IMR-90 (cell line): ENCODE results near the gene KCTD13. TPM values are rescaled to one million over a fixed set of nuclear protein-coding genes. Genes with fewer than 3 reads are reported as not detected.
A peak's percentile ranks its signal among the peaks of the same experiment; 100 is the strongest.

ENCODE experiments used
- ATAC-seq: fragments of 200-7000 bp; cut with Tn5 transposase; 2 replicates; pipeline ENCODE4 v1.9.1; 2020; ENCODE audit warnings: low read depth, mild to moderate bottlenecking, moderate library complexity
- BruUV-seq: library from RNA; stranded (reverse); fragments of 400-500 nt; replicated peaks from 2 replicates; lab custom pipeline; 2021; lab: Mats Ljungman, UMichigan
- CTCF ChIA-PET: fragments of 300-600 bp; formaldehyde crosslinking; extraction: SDS; loops from one replicate; lab custom pipeline; 2021; ENCODE audit warnings: antibody characterized with exemption; lab: Yijun Ruan, JAX
- POLR2A ChIA-PET: fragments of 300-600 bp; sonication (Branson Sonifier 250); formaldehyde crosslinking; loops from one replicate; lab custom pipeline; 2022; ENCODE audit warnings: antibody characterized with exemption; ENCODE audit not compliant: unreplicated experiment; lab: Charles Lee
- DNase-seq: peaks from one replicate; pipeline ENCODE4 v3.0.0; 2013
- H2AFZ ChIP-seq: replicated peaks from 2 replicates; pipeline ENCODE3; 2013; ENCODE audit warnings: low read length, mild to moderate bottlenecking; ENCODE audit not compliant: poor library complexity
- H2AK5ac ChIP-seq: 2 replicates; pipeline ENCODE4 v1.6.1; 2013; ENCODE audit warnings: low read depth, low read length, inconsistent platforms
- H2AK9ac ChIP-seq: replicated peaks from 2 replicates; pipeline ENCODE3; 2013; ENCODE audit warnings: mild to moderate bottlenecking, low read depth, low read length, moderate library complexity; ENCODE audit not compliant: poor library complexity
- H2BK120ac ChIP-seq: 2 replicates; pipeline ENCODE4 v1.6.1; 2013; ENCODE audit warnings: low read depth, low read length, inconsistent platforms
- H2BK15ac ChIP-seq: 3 replicates; pipeline ENCODE4 v1.6.1; 2013; ENCODE audit warnings: low read depth, low read length, inconsistent platforms
- H2BK20ac ChIP-seq: 2 replicates; pipeline ENCODE4 v1.6.1; 2013; ENCODE audit warnings: low read depth, mild to moderate bottlenecking, inconsistent platforms, low read length, moderate library complexity
- H2BK5ac ChIP-seq: 2 replicates; pipeline ENCODE4 v1.6.1; 2013; ENCODE audit warnings: mild to moderate bottlenecking, low read depth, low read length, inconsistent platforms; ENCODE audit not compliant: poor library complexity, severe bottlenecking
- H3K14ac ChIP-seq: replicated peaks from 2 replicates; pipeline ENCODE4 v1.6.1; 2013; ENCODE audit warnings: low read depth, low read length, inconsistent platforms
- H3K18ac ChIP-seq: 2 replicates; pipeline ENCODE4 v1.6.1; 2013; ENCODE audit warnings: low read depth, low read length, control low read depth
- H3K23ac ChIP-seq: 2 replicates; pipeline ENCODE4 v1.6.1; 2013; ENCODE audit warnings: low read depth, low read length, inconsistent platforms
- H3K27ac ChIP-seq: 2 replicates; pipeline ENCODE4 v1.5.1; 2013; ENCODE audit warnings: mild to moderate bottlenecking, control low read depth, low read length; ENCODE audit not compliant: insufficient read depth
- H3K27me3 ChIP-seq: 2 replicates; pipeline ENCODE4 v1.6.1; 2013; ENCODE audit warnings: low read length; ENCODE audit not compliant: control insufficient read depth, insufficient read depth
- H3K36me3 ChIP-seq: 2 replicates; pipeline ENCODE4 v1.6.1; 2013; ENCODE audit warnings: low read length, mixed read lengths; ENCODE audit not compliant: control insufficient read depth, insufficient read depth
- H3K4ac ChIP-seq: 2 replicates; pipeline ENCODE4 v1.6.1; 2013; ENCODE audit warnings: low read depth, low read length, inconsistent platforms
- H3K4me1 ChIP-seq: 2 replicates; pipeline ENCODE4 v1.6.1; 2013; ENCODE audit warnings: low read length, mixed read lengths; ENCODE audit not compliant: control insufficient read depth, insufficient read depth
- H3K4me2 ChIP-seq: 2 replicates; pipeline ENCODE4 v1.6.1; 2013; ENCODE audit warnings: low read depth, mild to moderate bottlenecking, control low read depth, low read length, moderate library complexity
- H3K4me3 ChIP-seq: 2 replicates; pipeline ENCODE4 v1.5.1; 2013; ENCODE audit warnings: low read depth, mild to moderate bottlenecking, control low read depth, low read length, moderate library complexity; ENCODE audit not compliant: insufficient read depth
- H3K56ac ChIP-seq: 2 replicates; pipeline ENCODE4 v1.6.1; 2013; ENCODE audit warnings: low read length, inconsistent platforms; ENCODE audit not compliant: insufficient read depth; ENCODE audit errors: extremely low read depth
- H3K79me1 ChIP-seq, 2 experiments: 2 replicates each; pipeline ENCODE4 v1.6.1; 2013; ENCODE audit warnings: low read length in 2 of 2, inconsistent platforms in 1 of 2, low read depth in 1 of 2
- H3K9ac ChIP-seq: 2 replicates; pipeline ENCODE4 v1.6.1; 2013; ENCODE audit warnings: low read depth, low read length, control low read depth
- H3K9me1 ChIP-seq: 2 replicates; pipeline ENCODE4 v1.6.1; 2013; ENCODE audit warnings: low read length, inconsistent platforms; ENCODE audit not compliant: insufficient read depth
- H3K9me3 ChIP-seq: 2 replicates; pipeline ENCODE4 v1.6.1; 2013; ENCODE audit warnings: low read length; ENCODE audit not compliant: control insufficient read depth, insufficient read depth
- H4K20me1 ChIP-seq: 2 replicates; pipeline ENCODE4 v1.6.1; 2013; ENCODE audit warnings: low read length, inconsistent platforms; ENCODE audit not compliant: insufficient read depth
- H4K5ac ChIP-seq: 2 replicates; pipeline ENCODE4 v1.6.1; 2013; ENCODE audit warnings: mild to moderate bottlenecking, low read depth, low read length, control low read depth
- H4K8ac ChIP-seq, 2 experiments: 2 replicates each; pipeline ENCODE4 v1.6.1; 2013; ENCODE audit warnings: low read depth in 2 of 2, low read length in 2 of 2, control low read depth in 1 of 2, inconsistent platforms in 1 of 2
- H4K91ac ChIP-seq: 2 replicates; pipeline ENCODE4 v1.6.1; 2013; ENCODE audit warnings: low read depth, low read length, inconsistent platforms; ENCODE audit not compliant: insufficient read depth
- BHLHE40 ChIP-seq: fragments of 150-350 bp; IDR thresholded peaks from 2 replicates; pipeline ENCODE4 v1.6.1; 2016; ENCODE audit warnings: mild to moderate bottlenecking, low read depth, low read length
- CEBPB ChIP-seq: IDR thresholded peaks from 2 replicates; pipeline ENCODE4 v1.6.1; 2012; ENCODE audit warnings: low read depth, low read length, improper control_type of control experiment
- CHD1 ChIP-seq: IDR thresholded peaks from 2 replicates; pipeline ENCODE4 v1.6.1; 2012; ENCODE audit warnings: low read depth, low read length, improper control_type of control experiment
- CTCF ChIP-seq: conservative IDR thresholded peaks from 2 replicates; pipeline ENCODE4 v1.5.1; 2012; ENCODE audit warnings: mild to moderate bottlenecking, low read depth, low read length, improper control_type of control experiment
- ELK1 ChIP-seq: fragments of 150-350 bp; IDR thresholded peaks from 2 replicates; pipeline ENCODE4 v1.6.1; 2016; ENCODE audit warnings: low read depth, mild to moderate bottlenecking, low read length, moderate library complexity, borderline replicate concordance
- MAFK ChIP-seq: IDR thresholded peaks from 2 replicates; pipeline ENCODE4 v1.6.1; 2012; ENCODE audit warnings: low read depth, low read length, improper control_type of control experiment
- MAZ ChIP-seq: IDR thresholded peaks from 2 replicates; pipeline ENCODE4 v1.6.1; 2012; ENCODE audit warnings: low read depth, mild to moderate bottlenecking, low read length, improper control_type of control experiment, moderate library complexity, borderline replicate concordance
- MXI1 ChIP-seq: IDR thresholded peaks from 2 replicates; pipeline ENCODE4 v1.6.1; 2012; ENCODE audit warnings: low read depth, mild to moderate bottlenecking, low read length, moderate library complexity, borderline replicate concordance
- NFE2L2 ChIP-seq: fragments of 150-350 bp; IDR thresholded peaks from 2 replicates; pipeline ENCODE4 v1.6.1; 2016; ENCODE audit warnings: low read depth, mild to moderate bottlenecking, low read length
- POLR2A ChIP-seq: IDR thresholded peaks from 2 replicates; pipeline ENCODE4 v1.6.1; 2012; ENCODE audit warnings: mild to moderate bottlenecking, low read depth, low read length
- RAD21 ChIP-seq: IDR thresholded peaks from 2 replicates; pipeline ENCODE4 v1.6.1; 2012; ENCODE audit warnings: low read length, improper control_type of control experiment
- RFX5 ChIP-seq: IDR thresholded peaks from 2 replicates; pipeline ENCODE4 v1.8.0; 2012; ENCODE audit warnings: low read depth, mild to moderate bottlenecking, low read length, moderate library complexity
- SMC3 ChIP-seq: fragments of 150-350 bp; IDR thresholded peaks from 2 replicates; pipeline ENCODE4 v1.6.1; 2016; ENCODE audit warnings: low read depth, mild to moderate bottlenecking, antibody characterized with exemption, low read length, moderate library complexity
- USF2 ChIP-seq: fragments of 150-350 bp; IDR thresholded peaks from 2 replicates; pipeline ENCODE4 v1.6.1; 2017; ENCODE audit warnings: mild to moderate bottlenecking, antibody characterized with exemption, low read length, low read depth
- WGBS, 2 experiments: methylation state at CpG; one replicate each; pipeline versions ENCODE4 v1.1.5 to v1.1.7; 2013; ENCODE audit warnings: missing lambda C conversion rate in 2 of 2; ENCODE audit not compliant: insufficient read length in 1 of 2; ENCODE audit errors: extremely low coverage in 2 of 2; 5-methylcytosine and 5-hydroxymethylcytosine counted together
- dilution Hi-C: fragments of 300-500 bp; cut with HindIII; formaldehyde crosslinking; loops from one replicate; pipeline ENCODE4 v1.14.3; 2018; ENCODE audit warnings: low sequenced_read_pairs; ENCODE audit not compliant: unreplicated experiment
- in situ Hi-C: fragments of 300-500 bp; cut with MboI; formaldehyde crosslinking; loops from 3 replicates; pipeline ENCODE4 v1.14.3; 2019; ENCODE audit warnings: low sequenced_read_pairs, inconsistent platforms, mixed read lengths
- intact Hi-C: fragments of 100-400 bp; cut with micrococcal nuclease; formaldehyde crosslinking; loops from 2 replicates; pipeline ENCODE4 v1.10.0; 2022
- polyA plus RNA-seq, 3 experiments: library from polyadenylated mRNA; depleted of rRNA; stranded (reverse); fragments of >200 nt; gene quantifications; 2 replicates each; pipeline ENCODE4 v1.2.3, GENCODE V29; 2012; ENCODE audit warnings: low replicate concordance in 1 of 3
- total RNA-seq: library from RNA; depleted of rRNA; stranded (reverse); fragments of >200 nt; gene quantifications from 2 replicates; pipeline ENCODE4 v1.2.3, GENCODE V29; 2012

KCTD13 gene
- total and polyA plus RNA-seq, 2 of the 4 experiments (the other 2 are of a cell fraction): 4.1 to 20.7 TPM

- intact Hi-C loops: no loop called here
- Histone ChIP-seq H3K4ac (peak overlapping the region; percentile 80), H4K20me1 (no peaks in the 10 kb centered on the region), H2BK120ac (no peak overlapping the region), H2AK5ac (peak overlapping the region; percentile 93), H4K91ac (peak overlapping the region; percentile 82), H3K27ac (peak overlapping the region; percentile 81), H4K5ac (peak overlapping the region; percentile 95), H2AK9ac (peak overlapping the region; percentile 99), H3K79me1 (peaks cover 12 to 25% of the 10 kb centered on the region in 2 experiments; a peak in 3 of 4 replicates), H3K36me3 (peaks cover 9% of the 10 kb centered on the region), H3K4me3 (peak overlapping the region; percentile 55), H3K14ac (peak overlapping the region; percentile 95), H3K4me2 (peak overlapping the region; percentile 98), H3K18ac (no peak overlapping the region), H2BK5ac (peak overlapping the region; percentile 76), H2AFZ (peak overlapping the region; percentile 97), H3K9ac (peak overlapping the region; percentile 94), H2BK15ac (no peak overlapping the region), H3K4me1 (peaks cover 8% of the 10 kb centered on the region), H3K23ac (peak overlapping the region; percentile 98), H3K27me3 (no peaks in the 10 kb centered on the region), H3K56ac (0 out of 2 replicates have a peak overlapping the region, but pooled peaks have one; percentile 92), H3K9me3 (no peaks in the 10 kb centered on the region), H3K9me1 (peaks cover 5% of the 10 kb centered on the region; the same call in 1 of the 2 replicates), H2BK20ac (no peak overlapping the region), H4K8ac (peak overlapping the region; percentile 78 to 88)
- no peak for TF ChIP-seq NFE2L2
- no peak for TF ChIP-seq MAZ
- TF ChIP-seq CTCF: no peak
- TF ChIP-seq USF2: no peak
- no peak for TF ChIP-seq RAD21
- no peak for TF ChIP-seq SMC3
- TF ChIP-seq BHLHE40: no peak
- no peak for TF ChIP-seq RFX5
- no peak for TF ChIP-seq ELK1
- no peak for TF ChIP-seq CHD1
- no peak for TF ChIP-seq MAFK
- no peak for TF ChIP-seq MXI1
- TF ChIP-seq CEBPB: no peak
- no peak for TF ChIP-seq POLR2A
- POLR2A ChIA-PET: interaction anchor here (0.6 to 2.0 kb wide), 4 partner anchors 10 to 115 kb away, joined by 3 to 6 read pairs (median 5); partner anchors contain the start of genes SEZ6L2 and TAOK2
- dilution Hi-C loops: no loop called here
- no TSS peak for BruUV-seq
- WGBS, 2 experiments: 94% methylated on average over 3 of the region's 14 CpGs; no CpG with 5 or more reads in 1 of the 2 experiments
- no peak for ATAC-seq
- CTCF ChIA-PET: no interaction called here
- no peak for DNase-seq
- in situ Hi-C loops: no loop called here
These were observed 37.2 kb upstream of the KCTD13 start for GRCh38 chr16:29963021-29963743.
